Measurements from ENCODE around the gene ARHGEF28. TPM values are rescaled to one million over a fixed set of nuclear protein-coding genes. Genes with fewer than 3 reads are reported as not detected.

ARHGEF28 gene
- total RNA-seq, 2 experiments from 2014 or later = not detected

DNA sequence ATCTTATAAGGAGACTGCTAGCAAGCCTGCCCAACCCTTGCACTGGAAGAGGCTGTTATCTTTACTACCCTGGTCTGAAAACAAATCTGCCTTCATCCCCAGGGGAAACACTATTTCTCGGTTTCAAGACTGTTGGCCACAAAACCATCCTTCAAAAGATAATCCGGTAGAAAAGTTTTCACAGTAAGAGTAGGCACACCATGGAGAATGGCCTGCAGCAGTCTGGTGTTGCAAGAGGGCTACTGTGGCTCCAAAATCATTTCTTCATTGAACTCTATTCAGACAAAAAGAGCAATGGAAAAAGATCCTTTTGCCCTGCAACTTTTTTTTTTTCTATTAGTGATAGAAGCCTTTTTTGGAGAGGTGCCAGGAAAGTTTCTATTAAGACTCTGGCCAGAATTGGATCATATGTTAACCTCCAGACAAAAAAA lies 163.9 kb downstream of the ARHGEF28 start:
- no TSS peak for BruUV-seq (replicated peaks)

DNA sequence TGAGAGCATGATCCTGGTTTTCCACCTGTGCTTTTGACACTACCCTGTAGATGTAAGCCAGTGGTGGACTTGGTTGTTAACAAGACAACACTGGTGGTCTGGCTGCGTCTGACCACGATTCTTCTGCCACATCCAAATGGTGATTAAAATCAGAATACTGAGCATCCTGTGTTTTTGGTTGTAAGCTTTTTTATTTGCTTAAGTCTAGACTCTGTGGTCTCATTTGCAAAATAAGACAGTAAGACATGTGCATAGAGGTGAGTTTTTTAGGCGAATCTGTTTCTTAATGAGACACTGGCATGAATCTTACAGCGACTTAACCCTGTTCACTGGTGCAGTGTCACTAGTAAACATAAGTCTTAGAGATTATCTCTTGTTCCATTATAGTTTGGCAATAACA lies 165.4 kb downstream of the ARHGEF28 start:
- Histone ChIP-seq H3K4me3 (ENCODE audit: low read depth, low read length, poor library complexity, severe bottlenecking) (no peak overlapping the region), H3K27ac (ENCODE audit: low read depth, low read length, poor library complexity, severe bottlenecking) (no peak overlapping the region), H3K4me1 (ENCODE audit: insufficient read depth, low read length, poor library complexity, severe bottlenecking) (no peaks in the 10 kb centered on the region), H2AFZ (ENCODE audit: low read length) (no peak overlapping the region), H3K4me2 (ENCODE audit: low read length) (no peak overlapping the region), H3K9me3 (ENCODE audit: low read length) (no peaks in the 10 kb centered on the region), H3K79me2 (ENCODE audit: insufficient read depth, low read depth, low read length) (no peaks in the 10 kb centered on the region), H3K9me2 (ENCODE audit: insufficient read depth, low read length) (no peaks in the 10 kb centered on the region), H3K36me3 (ENCODE audit: insufficient read depth, low read length) (no peaks in the 10 kb centered on the region), H4K20me1 (ENCODE audit: insufficient read depth, low read length) (no peaks in the 10 kb centered on the region)
- TF ChIP-seq, protein P1, sequence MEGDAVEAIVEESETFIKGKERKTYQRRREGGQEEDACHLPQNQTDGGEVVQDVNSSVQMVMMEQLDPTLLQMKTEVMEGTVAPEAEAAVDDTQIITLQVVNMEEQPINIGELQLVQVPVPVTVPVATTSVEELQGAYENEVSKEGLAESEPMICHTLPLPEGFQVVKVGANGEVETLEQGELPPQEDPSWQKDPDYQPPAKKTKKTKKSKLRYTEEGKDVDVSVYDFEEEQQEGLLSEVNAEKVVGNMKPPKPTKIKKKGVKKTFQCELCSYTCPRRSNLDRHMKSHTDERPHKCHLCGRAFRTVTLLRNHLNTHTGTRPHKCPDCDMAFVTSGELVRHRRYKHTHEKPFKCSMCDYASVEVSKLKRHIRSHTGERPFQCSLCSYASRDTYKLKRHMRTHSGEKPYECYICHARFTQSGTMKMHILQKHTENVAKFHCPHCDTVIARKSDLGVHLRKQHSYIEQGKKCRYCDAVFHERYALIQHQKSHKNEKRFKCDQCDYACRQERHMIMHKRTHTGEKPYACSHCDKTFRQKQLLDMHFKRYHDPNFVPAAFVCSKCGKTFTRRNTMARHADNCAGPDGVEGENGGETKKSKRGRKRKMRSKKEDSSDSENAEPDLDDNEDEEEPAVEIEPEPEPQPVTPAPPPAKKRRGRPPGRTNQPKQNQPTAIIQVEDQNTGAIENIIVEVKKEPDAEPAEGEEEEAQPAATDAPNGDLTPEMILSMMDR (conservative IDR thresholded peaks at IDR 0.05; ENCODE audit: low read length) = no peak
- no peak for TF ChIP-seq EZH2phosphoT487 (IDR thresholded peaks at IDR 0.05; ENCODE audit: borderline replicate concordance, low read depth, low read length)
- ChIA-PET CTCF (ENCODE audit: unreplicated experiment) (no interaction called here), POLR2A (interaction anchor here (0.8 kb wide), 1 partner anchor 17 kb away, joined by 7 read pairs; no protein-coding TSS in a partner anchor)
- intact Hi-C loops (cut with micrococcal nuclease; ENCODE audit: unreplicated experiment) = no loop called here
- DNase-seq (ENCODE audit: low spot score) = no peak
- no TSS peak for BruUV-seq (replicated peaks)

More for the DNA sequence above, 163.9 kb downstream of the ARHGEF28 start:
- Histone ChIP-seq H3K9me2 (ENCODE audit: insufficient read depth, low read length) (no peaks in the 10 kb centered on the region), H3K36me3 (ENCODE audit: insufficient read depth, low read length) (no peaks in the 10 kb centered on the region), H3K4me2 (ENCODE audit: low read length) (no peak overlapping the region), H3K4me3 (ENCODE audit: low read depth, low read length, poor library complexity, severe bottlenecking) (no peak overlapping the region), H3K27ac (ENCODE audit: low read depth, low read length, poor library complexity, severe bottlenecking) (no peak overlapping the region), H3K79me2 (ENCODE audit: insufficient read depth, low read depth, low read length) (no peaks in the 10 kb centered on the region), H4K20me1 (ENCODE audit: insufficient read depth, low read length) (no peaks in the 10 kb centered on the region), H2AFZ (ENCODE audit: low read length) (no peak overlapping the region), H3K9me3 (ENCODE audit: low read length) (no peaks in the 10 kb centered on the region), H3K4me1 (ENCODE audit: insufficient read depth, low read length, poor library complexity, severe bottlenecking) (no peaks in the 10 kb centered on the region)
- ChIA-PET CTCF (ENCODE audit: unreplicated experiment) (no interaction called here), POLR2A (no interaction called here)
- TF ChIP-seq EZH2phosphoT487 (IDR thresholded peaks at IDR 0.05; ENCODE audit: borderline replicate concordance, low read depth, low read length) = no peak
- TF ChIP-seq, protein P1 (conservative IDR thresholded peaks at IDR 0.05; ENCODE audit: low read length) = no peak
- intact Hi-C loops (cut with micrococcal nuclease; ENCODE audit: unreplicated experiment) = no loop called here
- no peak for DNase-seq (ENCODE audit: low spot score)

DNA sequence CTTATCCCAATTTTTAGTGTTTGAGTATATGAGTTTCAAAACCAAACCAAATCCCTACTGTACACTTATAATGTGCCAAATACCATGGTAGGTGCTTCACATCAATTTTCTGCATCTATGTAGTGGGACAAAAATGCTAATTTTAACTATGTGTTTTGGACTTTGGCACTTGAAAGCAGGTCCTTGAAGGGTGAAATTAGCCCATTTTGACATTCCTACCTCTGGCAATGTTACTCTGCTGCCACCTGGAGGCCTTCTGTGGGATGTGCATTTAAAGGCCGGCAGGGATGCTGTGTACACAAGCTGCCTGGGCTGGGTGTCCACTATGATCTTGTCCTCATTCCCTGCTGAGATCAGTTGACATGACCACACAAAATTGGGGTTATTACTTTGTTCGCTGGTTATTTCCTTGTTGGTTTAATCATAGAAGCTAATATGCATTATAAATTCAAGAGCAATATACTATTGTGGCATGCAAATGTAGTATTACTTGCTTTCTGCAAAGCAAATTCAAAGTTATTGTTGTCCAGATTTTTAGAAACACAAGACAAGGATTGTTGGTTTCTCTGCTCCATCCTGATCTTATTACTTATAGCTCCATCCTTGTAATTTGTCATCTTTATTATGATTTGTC lies 166.8 kb downstream of the ARHGEF28 start:
- Histone ChIP-seq H3K4me3 (ENCODE audit: low read depth, low read length, poor library complexity, severe bottlenecking) (no peak overlapping the region), H3K9me3 (ENCODE audit: low read length) (no peaks in the 10 kb centered on the region), H3K4me2 (ENCODE audit: low read length) (no peak overlapping the region), H3K4me1 (ENCODE audit: insufficient read depth, low read length, poor library complexity, severe bottlenecking) (no peaks in the 10 kb centered on the region), H3K27ac (ENCODE audit: low read depth, low read length, poor library complexity, severe bottlenecking) (no peak overlapping the region), H2AFZ (ENCODE audit: low read length) (no peak overlapping the region), H3K79me2 (ENCODE audit: insufficient read depth, low read depth, low read length) (no peaks in the 10 kb centered on the region), H3K36me3 (ENCODE audit: insufficient read depth, low read length) (no peaks in the 10 kb centered on the region), H4K20me1 (ENCODE audit: insufficient read depth, low read length) (no peaks in the 10 kb centered on the region), H3K9me2 (ENCODE audit: insufficient read depth, low read length) (no peaks in the 10 kb centered on the region)
- ChIA-PET CTCF (ENCODE audit: unreplicated experiment) (interaction anchor here (0.7 kb wide), 1 partner anchor 201 kb away, joined by 7 read pairs; no protein-coding TSS in a partner anchor), POLR2A (interaction anchor here (1.7 kb wide), 1 partner anchor 9 kb away, joined by 4 read pairs; no protein-coding TSS in a partner anchor)
- BruUV-seq (replicated peaks) = no TSS peak
- DNase-seq (ENCODE audit: low spot score) = peak; percentile 60
- no peak for TF ChIP-seq EZH2phosphoT487 (IDR thresholded peaks at IDR 0.05; ENCODE audit: borderline replicate concordance, low read depth, low read length)
- TF ChIP-seq, protein P1 (conservative IDR thresholded peaks at IDR 0.05; ENCODE audit: low read length) = peak; percentile 97
- intact Hi-C loops (cut with micrococcal nuclease; ENCODE audit: unreplicated experiment) = loop anchor here (1.0 kb wide), 1 partner anchor 202 kb away; no protein-coding TSS in a partner anchor

Measured in OCI-LY7 (cell line).